ENCODE measurements around the gene UCMA. TPM values are rescaled to one million over a fixed set of nuclear protein-coding genes. Genes with fewer than 3 reads are reported as not detected.

Gene UCMA
- total and polyA plus RNA-seq, 2 donors (not counting 1 experiment from before 2014, with no cell fraction given): not detected

DNA sequence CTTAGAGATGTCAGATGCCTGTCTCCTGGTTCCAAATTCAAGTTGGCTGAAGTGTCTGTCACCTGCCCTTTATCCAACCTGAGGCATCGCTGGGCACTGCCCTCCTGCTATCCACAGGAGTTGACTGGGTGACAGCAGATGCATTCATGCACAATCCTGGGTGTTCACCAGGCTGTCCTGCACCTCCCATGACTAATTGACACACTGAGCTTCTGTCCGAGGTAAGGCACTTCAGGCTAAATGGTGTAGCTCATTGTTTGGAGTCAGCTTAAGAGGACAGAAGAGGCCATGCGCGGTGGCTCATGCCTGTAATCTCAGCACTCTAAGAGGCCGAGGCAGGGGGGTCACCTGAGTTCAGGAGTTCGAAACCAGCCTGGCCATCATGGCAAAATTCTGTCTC lies 2.4 kb downstream of the UCMA start:
- H3K27me3 ChIP-seq (ENCODE audit: control insufficient read depth, insufficient read depth, low read length): no peaks in the 10 kb centered on the region
- no peak overlapping the region for H3K4me2 ChIP-seq (ENCODE audit: extremely low read depth, insufficient read depth, low read length)
- no peak overlapping the region for H3K4me3 ChIP-seq (replicated peaks in 1 of 4; ENCODE audit: control extremely low read depth in 1 of 4, insufficient read depth in 1 of 4, low read depth in 3 of 4, low read length in 4 of 4)
- H3K27ac ChIP-seq (ENCODE audit: insufficient read depth, low read length): no peak overlapping the region
- no peak overlapping the region for H3K9ac ChIP-seq (ENCODE audit: insufficient read depth, low read length)
- no peak for DNase-seq (ENCODE audit: low read depth in 2 of 2)
- TF ChIP-seq, protein P1, sequence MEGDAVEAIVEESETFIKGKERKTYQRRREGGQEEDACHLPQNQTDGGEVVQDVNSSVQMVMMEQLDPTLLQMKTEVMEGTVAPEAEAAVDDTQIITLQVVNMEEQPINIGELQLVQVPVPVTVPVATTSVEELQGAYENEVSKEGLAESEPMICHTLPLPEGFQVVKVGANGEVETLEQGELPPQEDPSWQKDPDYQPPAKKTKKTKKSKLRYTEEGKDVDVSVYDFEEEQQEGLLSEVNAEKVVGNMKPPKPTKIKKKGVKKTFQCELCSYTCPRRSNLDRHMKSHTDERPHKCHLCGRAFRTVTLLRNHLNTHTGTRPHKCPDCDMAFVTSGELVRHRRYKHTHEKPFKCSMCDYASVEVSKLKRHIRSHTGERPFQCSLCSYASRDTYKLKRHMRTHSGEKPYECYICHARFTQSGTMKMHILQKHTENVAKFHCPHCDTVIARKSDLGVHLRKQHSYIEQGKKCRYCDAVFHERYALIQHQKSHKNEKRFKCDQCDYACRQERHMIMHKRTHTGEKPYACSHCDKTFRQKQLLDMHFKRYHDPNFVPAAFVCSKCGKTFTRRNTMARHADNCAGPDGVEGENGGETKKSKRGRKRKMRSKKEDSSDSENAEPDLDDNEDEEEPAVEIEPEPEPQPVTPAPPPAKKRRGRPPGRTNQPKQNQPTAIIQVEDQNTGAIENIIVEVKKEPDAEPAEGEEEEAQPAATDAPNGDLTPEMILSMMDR (conservative IDR thresholded peaks at IDR 0.05 in 1 of 2, IDR thresholded peaks at IDR 0.05 in 1 of 2; ENCODE audit: low read depth in 1 of 2, low read length in 2 of 2): no peak
- TF ChIP-seq EZH2 (IDR thresholded peaks at IDR 0.05; ENCODE audit: low read length, missing control alignments): no peak
- H3K79me2 ChIP-seq (ENCODE audit: control insufficient read depth, insufficient read depth, low read length): no peaks in the 10 kb centered on the region
- no peaks in the 10 kb centered on the region for H3K36me3 ChIP-seq (ENCODE audit: control insufficient read depth, insufficient read depth, low read length)
- no peaks in the 10 kb centered on the region for H3K4me1 ChIP-seq (ENCODE audit: control insufficient read depth, extremely low read depth, insufficient read depth, low read length)
- H4K20me1 ChIP-seq (ENCODE audit: control insufficient read depth, extremely low read depth, insufficient read depth, low read length): no peaks in the 10 kb centered on the region
- no peak overlapping the region for H2AFZ ChIP-seq (ENCODE audit: low read length)
- H3K9me3 ChIP-seq (ENCODE audit: control insufficient read depth, insufficient read depth, low read depth, low read length): no peaks in the 10 kb centered on the region

DNA sequence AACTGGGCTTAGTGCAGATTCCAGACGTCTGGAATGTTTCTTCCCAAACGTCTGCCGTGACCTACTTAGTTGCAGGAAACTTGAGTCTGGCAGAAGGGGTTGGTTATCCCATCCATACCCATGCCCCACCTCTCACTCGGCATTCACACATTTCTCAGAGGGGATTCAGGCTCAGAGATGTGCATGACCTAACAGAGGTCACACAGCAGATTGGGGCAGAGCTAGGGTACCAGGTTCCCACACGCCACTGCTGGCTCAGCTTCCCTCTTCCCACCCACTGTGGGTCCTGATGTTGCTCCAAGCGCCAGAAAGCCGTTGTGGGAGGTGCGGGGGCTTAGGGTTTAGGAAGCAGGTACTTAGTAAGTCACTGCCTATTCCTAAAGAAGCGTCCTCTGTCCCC lies 3.0 kb downstream of the UCMA start:
- no peaks in the 10 kb centered on the region for H3K27me3 ChIP-seq (ENCODE audit: control insufficient read depth, insufficient read depth, low read length)
- TF ChIP-seq, protein P1 (conservative IDR thresholded peaks at IDR 0.05 in 1 of 2, IDR thresholded peaks at IDR 0.05 in 1 of 2; ENCODE audit: low read depth in 1 of 2, low read length in 2 of 2): no peak
- no peak for TF ChIP-seq EZH2 (IDR thresholded peaks at IDR 0.05; ENCODE audit: low read length, missing control alignments)
- H4K20me1 ChIP-seq (ENCODE audit: control insufficient read depth, extremely low read depth, insufficient read depth, low read length): no peaks in the 10 kb centered on the region
- H3K4me2 ChIP-seq (ENCODE audit: extremely low read depth, insufficient read depth, low read length): no peak overlapping the region
- H3K36me3 ChIP-seq (ENCODE audit: control insufficient read depth, insufficient read depth, low read length): no peaks in the 10 kb centered on the region
- no peak overlapping the region for H2AFZ ChIP-seq (ENCODE audit: low read length)
- no peaks in the 10 kb centered on the region for H3K4me1 ChIP-seq (ENCODE audit: control insufficient read depth, extremely low read depth, insufficient read depth, low read length)
- no peaks in the 10 kb centered on the region for H3K9me3 ChIP-seq (ENCODE audit: control insufficient read depth, insufficient read depth, low read depth, low read length)
- H3K4me3 ChIP-seq (replicated peaks in 1 of 4; ENCODE audit: control extremely low read depth in 1 of 4, insufficient read depth in 1 of 4, low read depth in 3 of 4, low read length in 4 of 4): no peak overlapping the region
- DNase-seq (ENCODE audit: low read depth in 2 of 2): no peak
- no peak overlapping the region for H3K9ac ChIP-seq (ENCODE audit: insufficient read depth, low read length)
- no peak overlapping the region for H3K27ac ChIP-seq (ENCODE audit: insufficient read depth, low read length)
- H3K79me2 ChIP-seq (ENCODE audit: control insufficient read depth, insufficient read depth, low read length): no peaks in the 10 kb centered on the region

DNA sequence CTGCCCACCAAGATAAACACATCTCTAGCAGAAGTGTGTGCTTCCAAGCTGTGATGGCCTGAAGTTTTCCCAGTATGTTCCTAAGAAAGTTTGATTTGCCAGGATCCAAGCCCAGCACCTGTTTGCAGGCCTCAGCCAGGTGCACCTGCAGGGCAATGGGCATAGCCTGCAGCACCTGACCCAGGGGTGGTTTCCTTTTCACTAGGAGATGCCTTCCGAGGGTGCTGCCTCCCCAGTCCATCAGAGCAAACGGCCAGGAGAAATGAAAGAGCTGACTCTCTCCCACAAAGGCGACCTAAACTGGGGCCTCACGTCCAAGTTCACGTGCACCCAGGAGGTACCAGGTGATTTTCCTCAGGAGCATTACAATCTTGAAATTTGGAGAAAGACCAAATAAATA lies 7.1 kb downstream of the UCMA start:
- no peak overlapping the region for H3K27ac ChIP-seq (ENCODE audit: insufficient read depth, low read length)
- no peak for DNase-seq (ENCODE audit: low read depth in 2 of 2)
- H3K27me3 ChIP-seq (ENCODE audit: control insufficient read depth, insufficient read depth, low read length): no peaks in the 10 kb centered on the region
- no peaks in the 10 kb centered on the region for H3K4me1 ChIP-seq (ENCODE audit: control insufficient read depth, extremely low read depth, insufficient read depth, low read length)
- H4K20me1 ChIP-seq (ENCODE audit: control insufficient read depth, extremely low read depth, insufficient read depth, low read length): no peaks in the 10 kb centered on the region
- no peaks in the 10 kb centered on the region for H3K9me3 ChIP-seq (ENCODE audit: control insufficient read depth, insufficient read depth, low read depth, low read length)
- no peak overlapping the region for H2AFZ ChIP-seq (ENCODE audit: low read length)
- no peak overlapping the region for H3K4me3 ChIP-seq (replicated peaks in 1 of 4; ENCODE audit: control extremely low read depth in 1 of 4, insufficient read depth in 1 of 4, low read depth in 3 of 4, low read length in 4 of 4)
- H3K4me2 ChIP-seq (ENCODE audit: extremely low read depth, insufficient read depth, low read length): no peak overlapping the region
- no peak for TF ChIP-seq EZH2 (IDR thresholded peaks at IDR 0.05; ENCODE audit: low read length, missing control alignments)
- TF ChIP-seq, protein P1 (conservative IDR thresholded peaks at IDR 0.05 in 1 of 2, IDR thresholded peaks at IDR 0.05 in 1 of 2; ENCODE audit: low read depth in 1 of 2, low read length in 2 of 2): no peak
- H3K9ac ChIP-seq (ENCODE audit: insufficient read depth, low read length): no peak overlapping the region
- no peaks in the 10 kb centered on the region for H3K36me3 ChIP-seq (ENCODE audit: control insufficient read depth, insufficient read depth, low read length)
- H3K79me2 ChIP-seq (ENCODE audit: control insufficient read depth, insufficient read depth, low read length): no peaks in the 10 kb centered on the region
